SJSA1 (cell line): ENCODE measurements around the gene DNASE2. TPM values are rescaled to one million over a fixed set of nuclear protein-coding genes. Genes with fewer than 3 reads are reported as not detected.

ENCODE experiments used
- DNase-seq, 2 experiments: peaks; one replicate each; pipeline ENCODE4 v3.0.0-alpha.2; 2015 to 2020; ENCODE audit warnings: low spot score in 2 of 2, low read depth in 1 of 2
- H3K27ac ChIP-seq: fragments of 250-450 bp; sonication (Bioruptor Pico); 2 replicates; pipeline ENCODE4 v1.5.1; 2020; ENCODE audit warnings: mild to moderate bottlenecking, moderate library complexity
- H3K27me3 ChIP-seq: fragments of 250-450 bp; sonication (Bioruptor Pico); replicated peaks from 2 replicates; pipeline ENCODE4 v1.5.1; 2020; ENCODE audit warnings: mild to moderate bottlenecking, moderate library complexity
- H3K36me3 ChIP-seq: fragments of 250-450 bp; sonication (Bioruptor Pico); 2 replicates; pipeline ENCODE4 v1.5.1; 2020; ENCODE audit warnings: mild to moderate bottlenecking
- H3K4me1 ChIP-seq: fragments of 250-450 bp; sonication (Bioruptor Pico); replicated peaks from 2 replicates; pipeline ENCODE4 v1.6.1; 2021; ENCODE audit warnings: mild to moderate bottlenecking
- H3K4me3 ChIP-seq: fragments of 250-450 bp; sonication (Bioruptor Pico); 2 replicates; pipeline ENCODE4 v1.5.1; 2020; ENCODE audit warnings: mild to moderate bottlenecking
- H3K9me3 ChIP-seq: fragments of 250-450 bp; sonication (Bioruptor Pico); replicated peaks from 2 replicates; pipeline ENCODE4 v1.5.1; 2020; ENCODE audit warnings: mild to moderate bottlenecking
- total RNA-seq: library from RNA; depleted of rRNA; stranded (reverse); fragments of >200 nt; shearing (Covaris generic); gene quantifications from 2 replicates; pipeline ENCODE4 v1.2.3, GENCODE V29; 2014

Gene DNASE2
- total RNA-seq, 1 experiment from 2014 or later, result 21.8 TPM

DNA sequence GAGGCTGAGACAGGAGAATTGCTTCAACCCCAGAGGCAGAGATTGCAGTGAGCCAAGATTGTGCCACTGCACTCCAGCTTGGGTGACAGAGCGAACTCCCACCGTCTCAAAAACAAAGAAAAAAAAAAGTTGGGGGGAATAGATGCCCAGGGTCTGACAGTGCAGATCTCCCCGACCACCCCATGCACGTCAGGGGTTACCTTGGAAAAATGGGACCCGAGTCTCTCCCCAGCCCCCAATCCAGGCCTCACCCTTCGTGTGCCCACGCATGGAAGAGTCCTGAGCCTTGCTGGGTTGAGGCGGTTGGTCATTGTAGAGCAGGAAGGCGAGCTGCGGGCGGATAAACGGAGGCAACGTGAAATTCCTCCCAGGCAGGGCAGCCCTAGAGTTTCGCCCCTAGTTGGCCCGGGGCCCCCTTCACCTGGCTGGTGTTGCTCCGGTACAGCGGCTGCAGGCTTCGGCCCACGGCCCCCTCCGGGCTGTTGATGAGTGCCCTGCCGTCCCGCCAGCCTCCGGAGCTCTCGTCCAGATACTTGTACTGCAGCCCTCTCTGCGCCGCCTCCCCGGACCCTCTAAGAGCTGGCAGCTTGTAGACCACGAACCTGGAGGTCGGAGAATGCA is 588 bp downstream of the DNASE2 start:
- Histone ChIP-seq H3K27ac (no peak overlapping the region), H3K9me3 (peaks cover 23% of the 10 kb centered on the region), H3K36me3 (no peaks in the 10 kb centered on the region), H3K4me3 (peak overlapping the region; percentile 62), H3K27me3 (peaks cover 18% of the 10 kb centered on the region), H3K4me1 (peaks cover 14% of the 10 kb centered on the region)
- no peak for DNase-seq

DNA sequence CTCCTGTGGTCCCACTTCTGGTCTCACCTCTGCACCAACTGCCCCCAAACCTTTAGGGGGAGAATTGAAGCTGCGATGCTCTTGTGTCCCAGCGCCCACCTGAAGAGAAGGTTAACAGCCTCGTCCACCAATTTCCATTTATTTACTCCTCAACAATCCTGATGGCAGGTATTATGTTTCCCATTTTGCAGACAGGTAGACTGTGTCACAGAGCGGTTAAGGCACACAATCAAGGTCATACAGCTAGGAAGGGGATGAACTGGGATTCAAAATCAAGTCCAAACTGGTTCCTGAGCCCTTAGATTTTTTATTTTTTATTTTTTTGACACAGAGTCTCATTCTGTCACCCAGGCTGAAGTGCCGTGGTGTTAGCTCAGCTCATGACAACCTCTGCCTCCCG is 6.2 kb downstream of the DNASE2 start:
- Histone ChIP-seq H3K27me3 (no peaks in the 10 kb centered on the region), H3K9me3 (no peaks in the 10 kb centered on the region; the same call in 1 of the 2 replicates), H3K27ac (no peak overlapping the region), H3K4me3 (no peak overlapping the region), H3K4me1 (no peaks in the 10 kb centered on the region), H3K36me3 (no peaks in the 10 kb centered on the region)
- DNase-seq, result no peak

DNA sequence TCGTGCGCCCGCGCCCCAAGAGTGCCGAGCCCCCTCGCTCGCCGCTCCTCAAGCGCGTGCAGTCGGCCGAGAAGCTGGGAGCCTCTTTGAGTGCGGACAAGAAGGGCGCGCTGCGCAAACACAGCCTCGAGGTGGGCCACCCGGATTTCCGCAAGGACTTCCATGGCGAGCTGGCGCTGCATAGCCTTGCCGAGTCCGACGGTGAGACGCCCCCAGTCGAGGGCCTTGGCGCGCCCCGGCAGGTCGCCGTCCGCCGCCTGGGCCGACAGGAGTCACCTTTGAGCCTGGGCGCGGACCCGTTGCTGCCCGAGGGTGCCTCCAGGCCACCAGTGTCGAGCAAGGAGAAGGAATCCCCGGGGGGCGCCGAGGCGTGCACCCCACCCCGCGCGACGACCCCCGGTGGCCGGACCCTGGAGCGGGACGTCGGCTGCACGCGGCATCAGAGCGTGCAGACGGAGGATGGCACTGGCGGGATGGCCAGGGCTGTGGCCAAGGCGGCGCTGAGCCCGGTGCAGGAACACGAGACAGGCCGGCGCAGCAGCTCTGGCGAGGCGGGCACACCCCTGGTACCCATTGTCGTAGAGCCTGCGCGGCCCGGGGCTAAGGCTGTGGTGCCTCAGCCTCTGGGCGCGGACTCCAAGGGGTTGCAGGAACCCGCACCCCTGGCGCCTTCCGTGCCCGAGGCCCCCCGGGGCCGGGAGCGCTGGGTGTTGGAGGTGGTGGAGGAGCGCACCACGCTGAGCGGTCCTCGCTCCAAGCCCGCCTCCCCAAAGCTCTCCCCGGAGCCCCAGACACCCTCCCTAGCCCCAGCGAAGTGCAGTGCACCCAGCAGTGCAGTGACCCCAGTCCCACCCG is 7.1 kb downstream of the DNASE2 start:
- Histone ChIP-seq H3K27ac (no peak overlapping the region), H3K27me3 (no peaks in the 10 kb centered on the region), H3K4me1 (no peaks in the 10 kb centered on the region), H3K36me3 (no peaks in the 10 kb centered on the region), H3K4me3 (no peak overlapping the region), H3K9me3 (no peaks in the 10 kb centered on the region; the same call in 1 of the 2 replicates)
- DNase-seq, result no peak

DNA sequence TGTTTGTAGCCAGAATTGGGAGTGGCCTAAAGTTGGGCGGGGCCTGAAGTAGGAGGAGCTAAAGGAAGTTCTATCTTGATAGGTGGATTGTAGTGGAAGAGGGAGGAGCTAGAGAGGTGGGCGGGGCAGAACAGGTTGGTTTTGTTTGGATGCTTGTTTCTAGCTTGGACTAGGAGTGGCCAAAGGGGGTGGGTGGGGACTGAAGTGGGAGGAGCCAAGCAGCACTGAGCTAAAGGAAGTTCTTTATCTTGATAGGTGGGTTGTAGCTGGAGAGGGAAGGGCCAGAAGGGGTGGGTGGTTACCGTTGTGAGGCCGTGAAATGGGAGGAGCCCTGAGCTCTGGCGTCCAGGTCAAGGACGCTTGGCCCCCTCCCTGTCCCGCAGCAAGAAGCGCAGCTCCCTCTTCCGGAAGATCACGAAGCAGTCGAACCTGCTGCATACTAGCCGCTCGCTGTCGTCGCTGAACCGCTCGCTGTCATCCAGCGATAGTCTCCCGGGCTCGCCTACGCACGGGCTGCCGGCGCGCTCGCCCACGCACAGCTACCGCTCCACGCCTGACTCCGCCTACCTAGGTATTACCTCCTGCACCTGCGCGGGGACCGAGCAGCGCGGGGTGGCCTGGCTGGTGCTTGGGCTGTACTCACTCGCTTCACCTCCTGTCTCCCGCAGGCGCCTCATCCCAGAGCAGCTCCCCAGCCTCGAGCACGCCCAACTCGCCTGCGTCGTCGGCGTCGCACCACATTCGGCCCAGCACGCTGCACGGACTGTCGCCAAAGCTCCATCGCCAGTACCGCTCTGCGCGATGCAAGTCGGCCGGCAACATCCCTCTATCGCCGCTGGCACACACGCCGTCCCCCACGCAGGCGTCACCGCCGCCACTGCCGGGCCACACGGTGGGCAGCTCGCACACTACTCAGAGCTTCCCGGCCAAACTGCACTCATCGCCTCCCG is 8.0 kb downstream of the DNASE2 start:
- Histone ChIP-seq H3K27ac (no peak overlapping the region), H3K36me3 (no peaks in the 10 kb centered on the region), H3K27me3 (no peaks in the 10 kb centered on the region), H3K9me3 (no peaks in the 10 kb centered on the region; the same call in 1 of the 2 replicates), H3K4me1 (no peaks in the 10 kb centered on the region), H3K4me3 (no peak overlapping the region)
- no peak for DNase-seq

DNA sequence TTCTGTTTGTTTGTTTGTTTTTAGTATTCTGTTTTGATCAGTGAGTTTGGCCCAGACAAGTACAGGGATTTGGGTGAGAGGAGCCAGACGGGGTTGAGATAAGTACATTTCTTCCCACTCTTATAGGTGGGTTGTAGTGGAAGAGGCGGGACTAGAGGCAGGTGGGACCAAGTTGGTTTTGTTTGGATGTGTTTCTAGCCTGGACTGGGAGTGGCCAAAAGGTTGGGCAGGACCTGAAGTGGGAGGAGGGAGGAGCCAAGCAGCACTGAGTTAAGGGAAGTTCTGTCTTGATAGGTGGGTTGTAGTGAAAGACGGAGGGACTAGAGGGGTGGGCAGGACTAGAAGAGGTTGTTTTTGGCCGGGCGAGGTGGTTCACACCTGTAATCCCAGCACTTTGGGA is 9.0 kb downstream of the DNASE2 start:
- H3K36me3 ChIP-seq, result no peaks in the 10 kb centered on the region
- DNase-seq, result no peak
- no peaks in the 10 kb centered on the region for H3K4me1 ChIP-seq
- no peak overlapping the region for H3K4me3 ChIP-seq
- no peak overlapping the region for H3K27ac ChIP-seq
- H3K27me3 ChIP-seq, result no peaks in the 10 kb centered on the region
- no peaks in the 10 kb centered on the region; the same call in 1 of the 2 replicates for H3K9me3 ChIP-seq

DNA sequence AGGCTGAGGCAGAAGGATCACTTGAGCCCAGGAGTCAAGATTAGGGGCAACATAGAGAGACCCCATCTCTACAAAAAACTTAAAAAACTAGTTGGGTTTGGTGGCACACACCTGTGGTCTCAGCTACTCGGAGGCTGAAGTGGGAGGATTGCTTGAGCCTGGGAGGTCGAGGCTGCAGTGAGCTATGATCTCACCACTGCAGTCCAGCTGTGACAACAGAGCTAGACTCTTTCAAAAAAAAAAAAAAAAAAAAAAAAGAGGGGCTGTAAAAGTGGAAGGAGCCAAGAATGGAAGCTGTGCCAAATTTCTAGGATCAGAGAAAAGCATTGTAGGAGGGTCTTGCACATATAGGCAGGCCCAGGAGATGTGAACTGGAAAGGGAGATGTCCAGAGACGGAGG is 9.6 kb downstream of the DNASE2 start:
- no peak for DNase-seq
- Histone ChIP-seq H3K27ac (no peak overlapping the region), H3K9me3 (no peaks in the 10 kb centered on the region; the same call in 1 of the 2 replicates), H3K27me3 (no peaks in the 10 kb centered on the region), H3K4me1 (no peaks in the 10 kb centered on the region), H3K36me3 (no peaks in the 10 kb centered on the region), H3K4me3 (no peak overlapping the region)

DNA sequence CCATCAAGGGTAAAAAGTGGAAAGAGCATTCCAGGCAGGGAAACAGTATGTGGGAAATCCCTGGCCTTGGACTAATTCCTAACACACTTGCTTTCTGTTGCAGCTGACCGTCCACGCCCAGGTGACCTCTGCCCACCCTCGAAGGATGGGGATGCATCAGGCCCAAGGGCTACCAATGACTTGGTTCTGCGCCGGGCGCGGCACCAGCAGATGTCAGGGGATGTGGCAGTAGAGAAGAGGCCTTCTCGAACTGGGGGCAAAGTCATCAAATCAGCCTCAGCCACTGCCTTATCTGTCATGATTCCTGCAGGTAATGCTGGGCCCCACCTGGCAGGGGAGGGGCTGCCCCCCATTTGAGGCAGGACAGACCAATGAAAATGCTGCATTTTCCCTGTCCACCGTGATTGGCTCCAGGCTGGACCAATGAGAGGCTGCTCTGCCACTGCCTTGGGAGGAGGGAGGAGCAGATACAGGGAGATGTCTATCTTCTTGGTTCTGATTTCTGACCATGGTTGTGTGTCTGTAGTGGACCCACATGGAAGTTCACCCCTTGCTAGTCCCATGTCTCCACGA is 12.6 kb downstream of the DNASE2 start:
- Histone ChIP-seq H3K36me3 (no peaks in the 10 kb centered on the region), H3K4me3 (no peak overlapping the region), H3K27me3 (no peaks in the 10 kb centered on the region; the same call in 1 of the 2 replicates), H3K27ac (no peak overlapping the region), H3K9me3 (no peaks in the 10 kb centered on the region; the same call in 1 of the 2 replicates), H3K4me1 (no peaks in the 10 kb centered on the region)
- no peak for DNase-seq

DNA sequence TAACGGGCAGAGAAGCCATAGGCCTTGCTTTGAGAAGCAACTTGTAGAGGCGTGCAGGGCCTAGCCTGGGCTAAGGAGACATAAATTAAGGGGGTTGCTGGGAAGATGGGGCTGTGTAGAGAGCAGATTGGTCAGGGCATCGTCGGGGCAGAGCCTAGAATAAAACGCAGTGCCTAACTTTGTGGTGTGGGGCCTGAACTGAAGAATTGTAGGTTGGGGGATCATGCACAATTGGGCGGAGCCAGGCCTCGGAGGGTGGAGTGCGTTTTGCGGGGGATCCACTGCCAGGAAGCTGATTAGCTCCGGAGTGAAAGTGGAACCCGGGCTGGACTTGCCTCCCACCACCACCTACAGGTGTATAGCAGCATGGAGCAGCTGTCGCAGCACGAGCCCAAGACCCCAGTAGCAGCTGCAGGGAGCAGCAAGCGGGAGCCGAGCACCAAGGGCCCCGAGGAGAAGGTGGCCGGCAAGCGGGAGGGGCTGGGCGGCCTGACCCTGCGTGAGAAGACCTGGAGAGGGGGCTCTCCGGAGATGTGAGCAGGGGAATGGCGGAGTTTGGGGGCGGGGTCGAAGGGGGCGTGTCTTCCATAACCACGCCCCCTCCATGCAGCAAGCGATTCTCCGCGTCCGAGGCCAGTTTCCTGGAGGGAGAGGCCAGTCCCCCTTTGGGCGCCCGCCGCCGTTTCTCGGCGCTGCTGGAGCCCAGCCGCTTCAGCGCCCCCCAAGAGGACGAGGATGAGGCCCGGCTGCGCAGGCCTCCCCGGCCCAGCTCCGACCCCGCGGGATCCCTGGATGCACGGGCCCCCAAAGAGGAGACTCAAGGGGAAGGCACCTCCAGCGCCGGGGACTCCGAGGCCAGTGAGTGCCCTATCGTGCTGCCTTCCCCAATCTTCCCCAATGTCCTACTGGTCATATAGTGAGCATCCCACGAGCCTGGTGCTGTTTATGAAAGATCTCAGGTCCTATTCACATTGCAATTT is 13.8 kb downstream of the DNASE2 start:
- H3K4me3 ChIP-seq, result no peak overlapping the region
- H3K36me3 ChIP-seq, result no peaks in the 10 kb centered on the region
- H3K27ac ChIP-seq, result no peak overlapping the region
- H3K27me3 ChIP-seq, result no peaks in the 10 kb centered on the region; the same call in 1 of the 2 replicates
- no peak for DNase-seq
- H3K4me1 ChIP-seq, result no peaks in the 10 kb centered on the region
- no peaks in the 10 kb centered on the region for H3K9me3 ChIP-seq

DNA sequence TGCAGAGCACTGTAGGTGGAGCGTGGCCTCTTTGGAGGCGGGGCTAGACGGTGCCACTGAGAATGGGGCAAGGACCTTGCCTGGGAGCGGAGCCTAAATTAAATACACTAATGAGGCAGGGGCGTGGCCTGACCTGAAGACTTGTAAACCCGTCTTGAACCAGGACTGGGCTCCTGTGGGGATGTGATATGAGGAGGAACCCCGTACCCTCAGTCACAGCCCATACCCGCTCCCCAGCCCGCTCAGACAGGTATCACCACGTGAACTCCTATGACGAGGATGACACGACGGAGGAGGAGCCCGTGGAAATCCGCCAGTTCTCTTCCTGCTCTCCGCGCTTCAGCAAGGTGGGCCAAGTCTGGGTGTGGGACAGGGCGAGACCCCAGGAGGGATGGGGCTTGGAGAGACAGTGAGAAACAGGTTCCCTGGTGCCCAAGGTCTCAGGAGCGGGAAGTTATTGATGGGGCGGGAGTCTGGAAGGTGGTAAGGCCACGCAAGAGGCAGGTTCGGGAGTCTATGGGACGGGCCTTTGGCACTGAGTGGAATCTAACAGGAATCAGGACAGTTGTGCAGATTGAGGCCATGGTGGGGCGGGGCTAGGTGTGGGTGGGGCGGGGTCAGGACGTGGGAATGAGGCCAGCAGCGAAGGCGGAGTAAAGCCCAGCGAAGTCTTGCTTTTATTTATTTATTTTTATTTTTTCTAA is 14.7 kb downstream of the DNASE2 start:
- Histone ChIP-seq H3K27ac (no peak overlapping the region), H3K4me3 (no peak overlapping the region), H3K9me3 (no peaks in the 10 kb centered on the region), H3K36me3 (no peaks in the 10 kb centered on the region), H3K4me1 (no peaks in the 10 kb centered on the region), H3K27me3 (no peaks in the 10 kb centered on the region; the same call in 1 of the 2 replicates)
- no peak for DNase-seq

DNA sequence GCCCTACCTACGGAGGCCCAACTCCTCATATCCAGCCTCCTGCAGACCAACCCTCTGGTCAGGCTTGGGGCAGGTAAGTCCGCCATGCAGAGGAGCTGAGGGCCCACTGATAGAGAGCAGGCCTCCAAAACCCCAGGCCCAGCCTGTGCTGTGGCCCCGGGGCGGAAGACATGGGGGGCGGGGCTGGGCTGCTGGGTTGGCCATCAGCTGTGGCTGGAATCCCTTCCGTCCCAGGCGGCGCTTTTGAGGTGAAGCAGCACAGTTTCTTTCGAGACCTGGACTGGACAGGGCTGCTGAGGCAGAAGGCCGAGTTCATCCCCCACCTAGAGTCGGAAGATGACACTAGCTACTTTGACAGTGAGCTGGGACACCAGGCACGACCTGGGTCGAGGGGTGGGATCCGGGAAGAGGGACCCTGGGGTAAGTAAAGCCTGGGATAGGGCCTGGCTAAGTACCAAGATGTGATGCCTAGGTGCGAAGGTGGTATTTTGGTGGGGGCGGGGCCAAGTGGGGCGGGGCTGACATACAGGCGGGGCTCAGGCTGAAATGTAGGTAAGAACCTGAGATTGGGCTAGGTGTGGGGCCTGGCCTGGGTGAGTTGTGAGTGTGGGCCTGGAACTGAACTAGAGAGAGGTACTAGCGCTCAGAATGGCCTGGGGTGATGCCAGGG is 15.4 kb downstream of the DNASE2 start:
- no peaks in the 10 kb centered on the region for H3K9me3 ChIP-seq
- no peaks in the 10 kb centered on the region for H3K4me1 ChIP-seq
- no peak overlapping the region for H3K27ac ChIP-seq
- H3K36me3 ChIP-seq, result no peaks in the 10 kb centered on the region
- no peak for DNase-seq
- H3K4me3 ChIP-seq, result no peak overlapping the region
- no peaks in the 10 kb centered on the region; the same call in 1 of the 2 replicates for H3K27me3 ChIP-seq

DNA sequence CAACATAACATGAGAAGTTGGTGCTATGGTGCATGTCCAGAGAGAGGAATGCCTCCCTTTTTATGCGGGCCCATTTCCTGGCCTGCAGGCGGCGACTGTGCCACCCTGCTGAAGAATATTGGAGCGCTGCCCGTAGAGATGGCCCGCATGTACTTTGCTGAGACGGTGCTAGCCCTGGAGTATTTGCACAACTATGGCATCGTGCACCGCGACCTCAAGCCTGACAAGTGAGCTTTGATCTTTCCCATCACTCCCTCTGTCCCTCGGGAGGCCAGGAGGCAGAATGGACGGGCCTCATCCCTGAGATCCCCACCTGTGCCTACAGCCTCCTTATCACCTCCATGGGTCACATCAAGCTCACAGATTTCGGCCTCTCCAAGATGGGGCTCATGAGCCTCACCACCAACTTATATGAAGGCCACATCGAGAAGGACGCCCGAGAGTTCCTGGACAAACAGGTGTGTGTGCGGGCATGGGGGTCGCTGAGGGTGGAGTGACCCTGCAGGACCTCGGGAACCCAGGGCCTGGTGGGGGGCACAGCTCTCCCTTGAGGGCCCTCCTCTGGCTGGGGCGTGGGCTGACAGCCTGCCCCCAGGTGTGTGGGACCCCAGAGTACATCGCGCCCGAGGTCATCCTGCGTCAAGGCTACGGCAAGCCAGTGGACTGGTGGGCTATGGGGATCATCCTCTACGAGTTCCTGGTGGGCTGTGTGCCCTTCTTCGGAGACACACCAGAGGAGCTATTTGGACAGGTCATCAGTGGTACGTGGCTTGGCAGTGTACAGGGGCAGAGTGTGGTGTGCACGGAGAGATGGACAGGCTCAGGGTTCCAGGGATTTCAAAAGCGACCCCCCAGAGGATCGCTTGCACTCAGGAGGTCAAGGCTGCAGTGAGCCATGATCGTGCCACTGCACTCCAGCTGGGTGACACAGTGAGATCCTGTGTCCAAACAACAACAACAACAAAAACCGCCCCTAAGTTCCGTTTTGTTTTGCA is 16.2 kb downstream of the DNASE2 start:
- Histone ChIP-seq H3K4me3 (no peak overlapping the region), H3K9me3 (no peaks in the 10 kb centered on the region), H3K4me1 (no peaks in the 10 kb centered on the region), H3K27me3 (no peaks in the 10 kb centered on the region; the same call in 1 of the 2 replicates), H3K36me3 (no peaks in the 10 kb centered on the region), H3K27ac (no peak overlapping the region)
- no peak for DNase-seq
